ENCODE results near the gene BACH2.

Gene BACH2

GRCh38 chr6:90233213-90233612, 63.4 kb downstream of the BACH2 start:
- DNase-seq (ENCODE audit: low read depth in 1 of 2, low spot score in 1 of 2) = no peak
- Histone ChIP-seq H3K4me3 (replicated peaks; ENCODE audit: insufficient read depth, low read length) (no peak overlapping the region), H3K27me3 (ENCODE audit: insufficient read depth, poor library complexity, severe bottlenecking) (no peaks in the 10 kb centered on the region), H3K27ac (replicated peaks) (no peak overlapping the region)
- TF ChIP-seq CTCF (IDR thresholded peaks at IDR 0.05; ENCODE audit: insufficient read depth, low read length) = no peak
- TF ChIP-seq SPI1 (IDR thresholded peaks at IDR 0.05; ENCODE audit: borderline replicate concordance, low read depth) = no peak

- no peak overlapping the region for H3K27ac ChIP-seq (replicated peaks)
- DNase-seq (ENCODE audit: low read depth in 1 of 2, low spot score in 1 of 2) = no peak
- H3K4me3 ChIP-seq (replicated peaks; ENCODE audit: insufficient read depth, low read length) = no peak overlapping the region
- H3K27me3 ChIP-seq (ENCODE audit: insufficient read depth, poor library complexity, severe bottlenecking) = no peaks in the 10 kb centered on the region
- no peak for TF ChIP-seq REST (IDR thresholded peaks at IDR 0.05; ENCODE audit: insufficient replicate concordance, low read depth)
- no peak for TF ChIP-seq CTCF (IDR thresholded peaks at IDR 0.05; ENCODE audit: insufficient read depth, low read length)
- TF ChIP-seq SPI1 (IDR thresholded peaks at IDR 0.05; ENCODE audit: borderline replicate concordance, low read depth) = no peak
- TF ChIP-seq GABPA (IDR thresholded peaks at IDR 0.05; ENCODE audit: low read depth) = no peak
- no peak for TF ChIP-seq POLR2AphosphoS5 (IDR thresholded peaks at IDR 0.05; ENCODE audit: low read depth)
Measured at GRCh38 chr6:90231798-90232197, 64.8 kb downstream of the BACH2 start.

GRCh38 chr6:90231308-90231707, 65.3 kb downstream of the BACH2 start:
- TF ChIP-seq POLR2AphosphoS5 (IDR thresholded peaks at IDR 0.05; ENCODE audit: low read depth) (no peak), GABPA (IDR thresholded peaks at IDR 0.05; ENCODE audit: low read depth) (no peak), REST (IDR thresholded peaks at IDR 0.05; ENCODE audit: insufficient replicate concordance, low read depth) (no peak), SPI1 (IDR thresholded peaks at IDR 0.05; ENCODE audit: borderline replicate concordance, low read depth) (no peak), CTCF (IDR thresholded peaks at IDR 0.05; ENCODE audit: insufficient read depth, low read length) (no peak)
- no peak overlapping the region for H3K27ac ChIP-seq (replicated peaks)
- no peak for DNase-seq (ENCODE audit: low read depth in 1 of 2, low spot score in 1 of 2)
- no peaks in the 10 kb centered on the region for H3K27me3 ChIP-seq (ENCODE audit: insufficient read depth, poor library complexity, severe bottlenecking)
- no peak overlapping the region for H3K4me3 ChIP-seq (replicated peaks; ENCODE audit: insufficient read depth, low read length)

- DNase-seq (ENCODE audit: low read depth in 1 of 2, low spot score in 1 of 2) = no peak
- Histone ChIP-seq H3K4me3 (replicated peaks; ENCODE audit: insufficient read depth, low read length) (no peak overlapping the region), H3K27me3 (ENCODE audit: insufficient read depth, poor library complexity, severe bottlenecking) (no peaks in the 10 kb centered on the region), H3K27ac (replicated peaks) (no peak overlapping the region)
- TF ChIP-seq REST (IDR thresholded peaks at IDR 0.05; ENCODE audit: insufficient replicate concordance, low read depth) = no peak
- TF ChIP-seq POLR2AphosphoS5 (IDR thresholded peaks at IDR 0.05; ENCODE audit: low read depth) = no peak
- TF ChIP-seq GABPA (IDR thresholded peaks at IDR 0.05; ENCODE audit: low read depth) = no peak
- TF ChIP-seq SPI1 (IDR thresholded peaks at IDR 0.05; ENCODE audit: borderline replicate concordance, low read depth) = no peak
- TF ChIP-seq CTCF (IDR thresholded peaks at IDR 0.05; ENCODE audit: insufficient read depth, low read length) = no peak
Measured at GRCh38 chr6:90230548-90231215, 66.0 kb downstream of the BACH2 start.
